HepG2 (cell line): ENCODE data around the gene WAS.

Experiments used
- RELA ChIP-seq: sonication (generic); formaldehyde crosslinking; IDR thresholded peaks from 2 replicates; pipeline ENCODE4 v1.4.0; 2020; ENCODE audit warnings: missing genetic modification reagents
- SETDB1 ChIP-seq: sonication (generic); formaldehyde crosslinking; IDR thresholded peaks from 2 replicates; pipeline ENCODE4 v1.5.1; 2020; ENCODE audit warnings: missing genetic modification reagents, mild to moderate bottlenecking, borderline replicate concordance
- SMARCC2 ChIP-seq: fragments of 450-650 bp; IDR thresholded peaks from 2 replicates; pipeline ENCODE4 v1.6.1; 2017; ENCODE audit warnings: antibody characterized with exemption, mild to moderate bottlenecking
- TP53 ChIP-seq: sonication (generic); formaldehyde crosslinking; conservative IDR thresholded peaks from 2 replicates; pipeline ENCODE4 v1.4.0; 2020; ENCODE audit warnings: missing genetic modification reagents
- ZNF34 ChIP-seq: sonication (generic); formaldehyde crosslinking; IDR thresholded peaks from 2 replicates; pipeline ENCODE4 v1.4.0; 2020; ENCODE audit warnings: mild to moderate bottlenecking, missing genetic modification reagents, borderline replicate concordance
- ZNF850 ChIP-seq: sonication (generic); formaldehyde crosslinking; conservative IDR thresholded peaks from 2 replicates; pipeline ENCODE4 v1.9.0; 2021; ENCODE audit warnings: mild to moderate bottlenecking, missing genetic modification reagents
- TF ChIP-seq, protein P1 (sequence below): sonication (generic); formaldehyde crosslinking; IDR thresholded peaks from 2 replicates; pipeline ENCODE4 v1.4.0; 2020; ENCODE audit warnings: missing genetic modification reagents
- TF ChIP-seq, protein P2 (sequence below): sonication (generic); formaldehyde crosslinking; IDR thresholded peaks from 2 replicates; pipeline ENCODE4 v1.5.0; 2020; ENCODE audit warnings: mild to moderate bottlenecking, missing genetic modification reagents, moderate library complexity

DNA sequence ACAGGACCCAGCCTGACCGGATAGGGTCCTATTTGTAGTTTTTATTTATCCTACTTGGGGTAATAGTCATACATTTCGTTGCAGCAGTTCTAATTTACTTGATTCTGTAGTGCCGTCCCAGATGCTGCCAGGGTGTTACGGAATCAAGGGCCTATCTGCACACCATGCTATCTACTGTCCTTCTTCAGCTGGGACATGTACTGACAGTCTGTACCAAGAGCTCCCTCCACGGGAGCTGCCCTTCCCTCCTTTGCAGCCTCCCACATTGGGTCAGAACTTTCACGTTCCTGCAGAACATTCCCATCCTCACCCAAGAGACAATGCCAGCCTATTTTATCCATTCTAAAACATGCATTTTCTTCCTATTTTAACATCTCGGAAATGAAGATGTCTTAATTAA is 19.6 kb downstream of the WAS start:
- TF ChIP-seq ZNF850, result no peak
- TF ChIP-seq, protein P1, sequence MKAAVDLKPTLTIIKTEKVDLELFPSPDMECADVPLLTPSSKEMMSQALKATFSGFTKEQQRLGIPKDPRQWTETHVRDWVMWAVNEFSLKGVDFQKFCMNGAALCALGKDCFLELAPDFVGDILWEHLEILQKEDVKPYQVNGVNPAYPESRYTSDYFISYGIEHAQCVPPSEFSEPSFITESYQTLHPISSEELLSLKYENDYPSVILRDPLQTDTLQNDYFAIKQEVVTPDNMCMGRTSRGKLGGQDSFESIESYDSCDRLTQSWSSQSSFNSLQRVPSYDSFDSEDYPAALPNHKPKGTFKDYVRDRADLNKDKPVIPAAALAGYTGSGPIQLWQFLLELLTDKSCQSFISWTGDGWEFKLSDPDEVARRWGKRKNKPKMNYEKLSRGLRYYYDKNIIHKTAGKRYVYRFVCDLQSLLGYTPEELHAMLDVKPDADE (CRISPR knock-in tag), result no peak
- no peak for TF ChIP-seq SMARCC2
- TF ChIP-seq TP53 (CRISPR knock-in tag), result no peak
- TF ChIP-seq RELA (CRISPR knock-in tag), result no peak
- no peak for TF ChIP-seq SETDB1 (CRISPR knock-in tag)
- TF ChIP-seq ZNF34, result no peak
- TF ChIP-seq, protein P2, sequence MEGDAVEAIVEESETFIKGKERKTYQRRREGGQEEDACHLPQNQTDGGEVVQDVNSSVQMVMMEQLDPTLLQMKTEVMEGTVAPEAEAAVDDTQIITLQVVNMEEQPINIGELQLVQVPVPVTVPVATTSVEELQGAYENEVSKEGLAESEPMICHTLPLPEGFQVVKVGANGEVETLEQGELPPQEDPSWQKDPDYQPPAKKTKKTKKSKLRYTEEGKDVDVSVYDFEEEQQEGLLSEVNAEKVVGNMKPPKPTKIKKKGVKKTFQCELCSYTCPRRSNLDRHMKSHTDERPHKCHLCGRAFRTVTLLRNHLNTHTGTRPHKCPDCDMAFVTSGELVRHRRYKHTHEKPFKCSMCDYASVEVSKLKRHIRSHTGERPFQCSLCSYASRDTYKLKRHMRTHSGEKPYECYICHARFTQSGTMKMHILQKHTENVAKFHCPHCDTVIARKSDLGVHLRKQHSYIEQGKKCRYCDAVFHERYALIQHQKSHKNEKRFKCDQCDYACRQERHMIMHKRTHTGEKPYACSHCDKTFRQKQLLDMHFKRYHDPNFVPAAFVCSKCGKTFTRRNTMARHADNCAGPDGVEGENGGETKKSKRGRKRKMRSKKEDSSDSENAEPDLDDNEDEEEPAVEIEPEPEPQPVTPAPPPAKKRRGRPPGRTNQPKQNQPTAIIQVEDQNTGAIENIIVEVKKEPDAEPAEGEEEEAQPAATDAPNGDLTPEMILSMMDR (CRISPR knock-in tag), result no peak
